Astrocyte (in vitro differentiated cells and primary cell): ENCODE data around the gene TWIST2. TPM values are rescaled to one million over a fixed set of nuclear protein-coding genes. Genes with fewer than 3 reads are reported as not detected.

Experiments
- DNase-seq: peaks from one replicate; pipeline ENCODE4 v3.0.0-alpha.2; 2010; ENCODE audit warnings: low read depth
- FAIRE-seq: peaks from 2 replicates; lab custom pipeline; 2011; peaks lifted over from hg19 to GRCh38; lab: Jason Lieb, UNC
- H2AFZ ChIP-seq: 2 replicates; pipeline ENCODE4 v1.6.0; 2012; ENCODE audit warnings: low read depth, low read length, inconsistent platforms
- H3K27ac ChIP-seq: 2 replicates; pipeline ENCODE4 v1.5.1; 2011; ENCODE audit warnings: low read depth, low read length, inconsistent platforms
- H3K27me3 ChIP-seq: 2 replicates; pipeline ENCODE4 v1.6.0; 2011; ENCODE audit warnings: low read length, inconsistent platforms; ENCODE audit not compliant: insufficient read depth
- H3K36me3 ChIP-seq: 2 replicates; pipeline ENCODE4 v1.5.1; 2011; ENCODE audit warnings: low read length, inconsistent platforms; ENCODE audit not compliant: insufficient read depth
- H3K4me1 ChIP-seq: 2 replicates; pipeline ENCODE4 v1.5.1; 2011; ENCODE audit warnings: low read length, inconsistent platforms; ENCODE audit not compliant: insufficient read depth
- H3K4me2 ChIP-seq: 2 replicates; pipeline ENCODE4 v1.6.0; 2012; ENCODE audit warnings: low read length, inconsistent platforms
- H3K4me3 ChIP-seq: 2 replicates; pipeline ENCODE4 v1.5.1; 2011; ENCODE audit warnings: low read depth, mild to moderate bottlenecking, low read length, inconsistent platforms; ENCODE audit not compliant: insufficient read depth
- H3K79me2 ChIP-seq: 2 replicates; pipeline ENCODE4 v1.6.0; 2012; ENCODE audit warnings: mild to moderate bottlenecking, low read length, inconsistent platforms; ENCODE audit not compliant: insufficient read depth
- H3K9ac ChIP-seq: 2 replicates; pipeline ENCODE4 v1.6.0; 2012; ENCODE audit warnings: mild to moderate bottlenecking, low read length, inconsistent platforms
- H3K9me3 ChIP-seq: 2 replicates; pipeline ENCODE4 v1.5.1; 2012; ENCODE audit warnings: low read depth, mild to moderate bottlenecking, low read length, inconsistent platforms; ENCODE audit not compliant: insufficient read depth
- H4K20me1 ChIP-seq: 2 replicates; pipeline ENCODE4 v1.6.0; 2012; ENCODE audit warnings: low read length, inconsistent platforms; ENCODE audit not compliant: insufficient read depth
- H3K27ac Mint-ChIP-seq: one replicate; pipeline ENCODE4 v1.8.0; 2021; ENCODE audit warnings: mild to moderate bottlenecking, mixed read lengths; ENCODE audit not compliant: unreplicated experiment
- H3K27me3 Mint-ChIP-seq: one replicate; pipeline ENCODE4 v1.8.0; 2021; ENCODE audit warnings: low read depth, mixed read lengths; ENCODE audit not compliant: unreplicated experiment
- H3K36me3 Mint-ChIP-seq: one replicate; pipeline ENCODE4 v1.8.0; 2021; ENCODE audit warnings: low read depth, mixed read lengths; ENCODE audit not compliant: unreplicated experiment
- H3K4me1 Mint-ChIP-seq: one replicate; pipeline ENCODE4 v1.8.0; 2021; ENCODE audit warnings: low read depth, mixed read lengths; ENCODE audit not compliant: unreplicated experiment
- H3K4me3 Mint-ChIP-seq: one replicate; pipeline ENCODE4 v1.8.0; 2021; ENCODE audit warnings: mild to moderate bottlenecking, moderate library complexity, mixed read lengths; ENCODE audit not compliant: unreplicated experiment
- H3K9me3 Mint-ChIP-seq: one replicate; pipeline ENCODE4 v1.8.0; 2021; ENCODE audit warnings: mild to moderate bottlenecking, mixed read lengths; ENCODE audit not compliant: unreplicated experiment
- EZH2 ChIP-seq: IDR thresholded peaks from 2 replicates; pipeline ENCODE4 v1.6.1; 2012; ENCODE audit warnings: mild to moderate bottlenecking, low read length, inconsistent platforms; ENCODE audit not compliant: insufficient read depth
- total RNA-seq: library from RNA; stranded (reverse); gene quantifications from 2 replicates; pipeline ENCODE4 v1.2.1, GENCODE V29; 2021
- TF ChIP-seq, protein P1 (sequence below): IDR thresholded peaks from 2 replicates; pipeline ENCODE4 v1.5.1; 2011; ENCODE audit warnings: low read depth, mild to moderate bottlenecking, inconsistent platforms, low read length, moderate library complexity; ENCODE audit not compliant: insufficient read depth

Gene TWIST2
- total RNA-seq, 1 donor from 2014 or later: 3.2 TPM

DNA sequence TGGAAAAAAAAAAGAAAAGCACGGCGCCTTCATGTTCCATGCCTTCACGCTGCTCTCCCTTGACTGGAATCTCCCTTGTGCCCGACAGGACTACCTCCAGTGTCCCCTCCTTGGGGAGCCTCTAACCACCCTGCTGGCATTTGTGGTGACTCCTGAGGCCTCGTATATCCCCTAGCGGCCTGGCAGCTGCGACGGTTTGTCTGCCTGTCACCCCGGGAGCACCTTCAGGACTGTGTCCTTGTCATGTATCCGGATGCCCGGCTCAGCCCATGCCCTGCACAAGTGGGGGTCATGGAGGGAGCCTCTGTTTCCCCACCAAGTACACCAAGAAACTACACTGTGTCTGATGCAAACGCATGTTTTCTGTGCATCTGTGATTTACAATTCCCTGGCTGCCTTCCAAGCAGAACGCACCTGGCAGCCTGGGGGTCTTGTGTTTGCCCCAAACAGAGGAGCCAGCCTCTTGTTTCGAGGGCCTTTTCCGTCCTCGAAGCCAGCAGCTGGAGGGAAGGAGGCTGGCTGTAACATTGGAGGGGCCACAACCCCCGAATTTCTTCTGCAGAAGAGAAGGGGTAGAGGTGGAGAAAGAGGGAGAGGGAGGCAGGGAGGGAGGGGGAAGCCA is 18.9 kb downstream of the TWIST2 start:
- no peaks in the 10 kb centered on the region for H4K20me1 ChIP-seq
- H3K4me3 Mint-ChIP-seq: no peak overlapping the region
- H3K4me1 Mint-ChIP-seq: peaks cover 29% of the 10 kb centered on the region
- DNase-seq (no peak), FAIRE-seq (no peak)
- no peaks in the 10 kb centered on the region for H3K27me3 ChIP-seq
- H3K27ac ChIP-seq: peak overlapping the region; percentile 41
- peaks cover 42% of the 10 kb centered on the region for H3K79me2 ChIP-seq
- H3K9me3 Mint-ChIP-seq: peaks cover 1% of the 10 kb centered on the region
- no peaks in the 10 kb centered on the region for H3K36me3 Mint-ChIP-seq
- no peaks in the 10 kb centered on the region for H3K9me3 ChIP-seq
- no peaks in the 10 kb centered on the region for H3K36me3 ChIP-seq
- TF ChIP-seq, protein P1, sequence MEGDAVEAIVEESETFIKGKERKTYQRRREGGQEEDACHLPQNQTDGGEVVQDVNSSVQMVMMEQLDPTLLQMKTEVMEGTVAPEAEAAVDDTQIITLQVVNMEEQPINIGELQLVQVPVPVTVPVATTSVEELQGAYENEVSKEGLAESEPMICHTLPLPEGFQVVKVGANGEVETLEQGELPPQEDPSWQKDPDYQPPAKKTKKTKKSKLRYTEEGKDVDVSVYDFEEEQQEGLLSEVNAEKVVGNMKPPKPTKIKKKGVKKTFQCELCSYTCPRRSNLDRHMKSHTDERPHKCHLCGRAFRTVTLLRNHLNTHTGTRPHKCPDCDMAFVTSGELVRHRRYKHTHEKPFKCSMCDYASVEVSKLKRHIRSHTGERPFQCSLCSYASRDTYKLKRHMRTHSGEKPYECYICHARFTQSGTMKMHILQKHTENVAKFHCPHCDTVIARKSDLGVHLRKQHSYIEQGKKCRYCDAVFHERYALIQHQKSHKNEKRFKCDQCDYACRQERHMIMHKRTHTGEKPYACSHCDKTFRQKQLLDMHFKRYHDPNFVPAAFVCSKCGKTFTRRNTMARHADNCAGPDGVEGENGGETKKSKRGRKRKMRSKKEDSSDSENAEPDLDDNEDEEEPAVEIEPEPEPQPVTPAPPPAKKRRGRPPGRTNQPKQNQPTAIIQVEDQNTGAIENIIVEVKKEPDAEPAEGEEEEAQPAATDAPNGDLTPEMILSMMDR: no peak
- TF ChIP-seq EZH2: no peak
- peaks cover 50% of the 10 kb centered on the region for H3K4me1 ChIP-seq
- H3K9ac ChIP-seq: peak overlapping the region; percentile 36
- H3K27ac Mint-ChIP-seq: no peak overlapping the region
- H3K4me2 ChIP-seq: peak overlapping the region; percentile 65
- no peaks in the 10 kb centered on the region for H3K27me3 Mint-ChIP-seq
- H2AFZ ChIP-seq: peak overlapping the region; percentile 46
- H3K4me3 ChIP-seq: no peak overlapping the region

DNA sequence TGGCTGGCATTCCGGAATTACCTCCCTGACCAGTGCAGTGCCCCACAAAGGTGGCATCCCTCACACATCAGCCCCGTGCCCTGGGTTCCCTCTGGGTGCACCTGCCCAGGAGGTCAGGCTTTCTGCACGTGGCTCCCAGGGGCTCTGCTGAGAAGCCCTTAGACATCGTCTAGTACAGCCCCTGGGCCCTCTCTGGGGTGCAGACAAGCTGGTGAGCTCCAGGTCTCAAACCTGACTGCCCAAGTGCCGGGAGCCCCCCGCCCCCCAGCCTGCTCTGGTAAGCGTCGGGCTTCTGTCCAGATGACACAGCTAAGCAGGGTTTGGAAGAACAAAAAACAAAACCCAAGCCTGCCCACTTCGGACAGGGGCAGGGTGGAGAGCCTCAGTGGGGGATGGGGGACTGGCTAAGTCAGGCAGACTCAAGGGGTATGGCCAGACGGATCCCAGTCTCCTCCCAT is 20.2 kb downstream of the TWIST2 start:
- peaks cover 29% of the 10 kb centered on the region for H3K4me1 Mint-ChIP-seq
- H3K9ac ChIP-seq: no peak overlapping the region
- peak overlapping the region; percentile 65 for H3K4me2 ChIP-seq
- H3K4me3 ChIP-seq: no peak overlapping the region
- no peaks in the 10 kb centered on the region for H3K27me3 ChIP-seq
- peaks cover 7% of the 10 kb centered on the region for H4K20me1 ChIP-seq
- no peaks in the 10 kb centered on the region for H3K9me3 ChIP-seq
- H2AFZ ChIP-seq: no peak overlapping the region
- H3K36me3 ChIP-seq: no peaks in the 10 kb centered on the region
- peaks cover 49% of the 10 kb centered on the region for H3K4me1 ChIP-seq
- DNase-seq: peak; percentile 60
- FAIRE-seq: no peak
- no peaks in the 10 kb centered on the region for H3K27me3 Mint-ChIP-seq
- H3K27ac Mint-ChIP-seq: no peak overlapping the region
- peaks cover 44% of the 10 kb centered on the region for H3K79me2 ChIP-seq
- peaks cover 2% of the 10 kb centered on the region for H3K9me3 Mint-ChIP-seq
- no peak overlapping the region for H3K4me3 Mint-ChIP-seq
- H3K27ac ChIP-seq: no peak overlapping the region
- TF ChIP-seq, protein P1: no peak
- no peak for TF ChIP-seq EZH2
- H3K36me3 Mint-ChIP-seq: no peaks in the 10 kb centered on the region
